GM21360 (cell line): ENCODE data around the gene TOLLIP.
"Not testable (repeated sequence)": the region's sequence is repeated elsewhere in the genome, so short reads cannot be mapped to it uniquely, and the experiment has no call there.

Experiments used
- ATAC-seq: cut with Tn5 transposase; IDR thresholded peaks from one replicate; pipeline ENCODE4 v1.9.1; 2021; ENCODE audit warnings: mild to moderate bottlenecking, moderate library complexity; ENCODE audit not compliant: unreplicated experiment

The TOLLIP gene

GRCh38 chr11:1344056-1344635, 34.7 kb upstream of the TOLLIP start:
- no peak for ATAC-seq

- ATAC-seq = no peak
Observed at GRCh38 chr11:1343391-1344055, 34.1 kb upstream of the TOLLIP start.

DNA sequence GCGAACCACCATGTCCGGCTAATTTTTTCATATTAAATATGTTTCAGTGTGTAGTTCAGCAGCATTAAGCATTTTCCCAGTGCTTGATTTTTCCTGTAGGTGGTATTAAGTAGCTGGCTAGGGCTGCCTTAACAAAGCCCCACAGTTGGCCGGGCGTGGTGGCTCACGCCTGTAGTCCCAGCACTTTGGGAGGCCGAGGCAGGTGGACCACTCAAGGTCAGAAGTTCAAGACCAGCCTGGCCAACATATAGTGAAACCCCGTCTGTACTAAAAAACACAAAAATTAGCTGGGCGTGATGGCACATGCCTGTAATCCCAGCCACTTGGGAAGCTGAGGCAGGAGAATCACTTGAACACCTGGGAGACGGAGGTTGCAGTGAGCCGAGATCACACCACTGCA, 33.5 kb upstream of the TOLLIP start:
- no peak for ATAC-seq

DNA sequence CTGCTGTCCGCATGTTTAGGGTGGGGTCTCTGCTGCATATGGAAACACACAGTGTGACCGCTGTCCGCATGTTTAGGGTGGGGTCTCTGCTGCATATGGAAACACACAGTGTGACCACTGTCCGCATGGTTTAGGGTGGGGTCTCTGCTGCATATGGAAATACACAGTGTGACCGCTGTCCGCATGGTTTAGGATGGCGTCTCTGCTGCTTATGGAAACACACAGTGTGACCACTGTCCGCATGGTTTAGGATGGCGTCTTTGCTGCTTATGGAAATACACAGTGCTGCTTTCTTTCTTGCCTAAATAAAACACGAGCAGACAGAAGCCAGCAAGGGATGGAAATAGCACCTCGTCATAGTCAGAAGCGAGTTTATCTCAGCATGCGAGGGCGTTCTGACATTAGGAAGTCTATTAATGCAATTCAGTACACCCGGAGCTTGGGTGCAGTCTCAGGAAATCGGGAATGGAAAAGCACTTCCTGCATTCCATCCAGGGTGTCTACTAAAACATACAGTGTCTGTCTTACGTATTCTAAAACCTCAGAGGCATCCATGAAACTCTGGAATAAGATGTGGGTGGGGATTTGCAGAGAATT, 32.6 kb upstream of the TOLLIP start:
- ATAC-seq = no peak

DNA sequence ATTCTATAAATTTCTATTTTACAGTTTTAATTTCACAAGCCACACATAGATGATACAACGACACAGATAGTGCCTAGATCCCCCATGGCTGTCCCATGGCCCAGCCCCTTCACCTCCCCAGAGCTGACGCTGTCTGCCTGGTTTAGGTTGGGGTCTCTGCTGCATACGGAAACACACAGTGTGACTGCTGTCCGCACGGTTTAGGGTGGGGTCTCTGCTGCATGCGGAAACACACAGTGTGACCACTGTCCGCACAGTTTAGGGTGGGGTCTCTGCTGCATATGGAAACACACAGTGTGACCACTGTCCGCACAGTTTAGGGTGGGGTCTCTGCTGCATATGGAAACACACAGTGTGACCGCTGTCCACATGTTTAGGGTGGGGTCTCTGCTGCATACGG, 31.8 kb upstream of the TOLLIP start:
- not testable (repeated sequence) for ATAC-seq

- ATAC-seq = no peak
Observed at GRCh38 chr11:1340111-1340510, 30.7 kb upstream of the TOLLIP start.

GRCh38 chr11:1339066-1339675, 29.7 kb upstream of the TOLLIP start:
- no peak for ATAC-seq

DNA sequence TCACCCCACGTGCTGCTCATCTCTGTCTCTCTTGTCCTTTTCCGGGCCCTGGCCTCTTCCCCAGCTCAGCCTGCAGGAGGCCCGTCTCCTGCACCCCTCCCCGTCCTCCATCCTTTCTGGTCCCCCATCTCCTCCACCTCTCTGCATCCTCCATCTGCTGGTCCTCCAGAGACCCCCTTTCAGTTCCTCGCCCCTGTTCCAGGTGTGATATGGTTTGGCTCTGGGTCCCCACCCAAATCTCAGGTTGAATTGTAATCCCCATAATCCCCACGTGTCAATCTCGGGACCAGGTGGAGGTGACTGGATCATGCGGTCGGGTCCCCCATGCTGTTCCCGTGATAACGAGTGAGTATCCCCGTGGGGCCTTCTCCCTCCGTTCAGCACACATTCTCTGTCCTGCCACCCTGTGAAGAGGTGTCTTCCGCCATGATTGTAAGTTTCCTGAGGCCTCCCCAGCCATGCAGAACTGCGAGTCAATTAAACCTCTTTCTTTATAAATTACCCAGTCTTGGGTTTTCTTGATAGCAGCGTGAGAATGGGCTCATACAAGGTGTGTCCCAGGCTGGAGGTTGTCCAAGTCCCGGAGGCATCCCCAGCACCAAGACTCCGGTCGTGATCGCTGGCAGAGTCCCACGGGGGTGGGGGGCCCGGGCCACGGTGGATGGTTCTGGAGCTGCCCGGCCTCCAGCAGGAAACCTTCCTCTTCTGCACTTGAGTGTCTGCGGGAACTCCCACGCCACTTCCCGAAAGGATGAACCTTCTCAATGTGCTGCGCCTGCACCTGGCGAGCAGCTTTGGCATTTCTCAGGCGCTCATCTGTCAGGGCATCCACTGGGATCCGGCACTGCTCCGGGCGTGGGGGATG, 29.0 kb upstream of the TOLLIP start:
- no peak for ATAC-seq

DNA sequence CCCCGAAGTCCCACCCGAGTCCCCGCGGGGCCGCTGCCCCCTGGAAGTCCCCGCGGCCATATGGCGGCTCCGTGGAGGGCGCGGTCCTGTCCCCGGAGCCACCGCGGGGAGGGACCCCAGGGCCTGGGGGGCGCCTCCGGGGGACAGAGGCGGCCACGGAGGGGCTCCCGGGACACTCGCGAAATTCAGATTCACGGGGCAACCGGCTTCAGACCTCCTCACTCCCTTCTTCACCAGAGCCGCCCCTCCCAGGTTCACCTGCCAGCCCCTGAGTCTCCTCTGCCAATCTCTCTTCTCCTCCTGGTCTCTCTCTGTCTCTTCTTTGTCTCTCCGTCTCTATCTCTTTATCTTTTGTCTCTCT, 28.2 kb upstream of the TOLLIP start:
- no peak for ATAC-seq

- no peak for ATAC-seq
Observed at GRCh38 chr11:1336836-1337646, 27.6 kb upstream of the TOLLIP start.

- ATAC-seq = no peak
Observed at GRCh38 chr11:1335811-1336761, 26.7 kb upstream of the TOLLIP start.

DNA sequence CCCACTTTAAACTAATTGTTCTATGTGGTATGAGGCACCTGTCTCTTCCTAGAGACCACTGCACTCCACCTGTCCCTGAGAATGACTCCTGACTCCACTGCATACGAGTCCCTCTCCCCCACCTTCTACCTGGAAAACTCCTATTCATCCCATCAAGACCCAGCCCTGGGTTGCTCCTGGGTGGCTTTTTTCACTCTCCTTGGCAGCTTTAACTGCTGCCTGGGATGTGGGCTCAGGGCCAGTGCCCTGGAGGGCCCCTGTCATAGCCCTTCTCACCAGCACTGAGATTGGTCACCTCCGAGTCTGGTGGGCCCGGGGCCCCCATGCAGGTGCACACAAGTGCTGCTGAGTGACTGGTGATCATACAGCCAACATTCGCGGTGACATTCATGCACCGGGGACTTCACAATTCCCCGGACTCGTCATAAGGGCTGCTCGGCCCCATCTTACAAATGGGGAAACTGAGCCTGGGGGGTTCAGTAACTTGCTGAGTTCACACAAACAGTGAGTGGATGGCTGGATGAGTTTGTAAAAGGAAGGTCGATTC, 25.9 kb upstream of the TOLLIP start:
- no peak for ATAC-seq

GRCh38 chr11:1333860-1334259, 24.4 kb upstream of the TOLLIP start:
- ATAC-seq = no peak

GRCh38 chr11:1333091-1333772, 23.8 kb upstream of the TOLLIP start:
- no peak for ATAC-seq

DNA sequence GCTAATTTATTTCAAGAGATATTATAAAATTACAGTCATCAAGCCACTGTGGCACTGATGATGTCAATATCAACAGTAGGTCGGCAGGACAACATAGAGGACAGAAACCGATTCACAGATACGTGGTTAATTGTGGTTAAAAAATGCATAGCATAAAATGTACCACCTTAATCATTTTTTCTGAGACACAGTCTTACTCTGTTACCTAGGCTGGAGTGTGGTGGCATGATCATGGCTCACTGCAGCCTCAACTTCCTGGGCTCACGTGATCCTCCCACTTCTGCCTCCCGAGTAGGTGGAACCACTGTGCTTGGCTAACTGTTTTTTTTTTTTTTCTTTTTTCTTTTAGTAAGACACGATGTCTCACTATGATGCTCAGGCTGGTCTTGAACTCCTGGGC, 21.0 kb upstream of the TOLLIP start:
- ATAC-seq = no peak

DNA sequence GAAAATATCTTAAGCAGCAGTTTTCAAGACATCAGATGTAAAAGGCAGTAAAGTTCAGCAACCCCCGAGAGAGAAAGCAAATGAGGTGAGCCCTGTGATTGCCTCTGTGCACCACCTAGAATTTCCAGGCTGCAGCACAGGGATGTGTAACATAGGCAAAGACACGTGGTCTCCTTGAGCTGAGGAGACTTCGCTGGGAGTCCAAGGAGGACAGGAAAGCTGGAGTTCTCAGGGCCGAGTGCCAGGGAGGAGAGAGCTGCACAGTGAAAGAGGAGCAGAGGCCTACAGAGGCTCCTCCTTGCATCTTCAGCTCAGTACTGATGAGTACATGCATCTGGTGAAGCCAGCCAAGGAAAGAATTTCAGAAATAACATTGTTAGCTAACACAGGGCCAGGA, 17.6 kb upstream of the TOLLIP start:
- no peak for ATAC-seq

- ATAC-seq = no peak
Observed at GRCh38 chr11:1326435-1327063, 17.1 kb upstream of the TOLLIP start.

DNA sequence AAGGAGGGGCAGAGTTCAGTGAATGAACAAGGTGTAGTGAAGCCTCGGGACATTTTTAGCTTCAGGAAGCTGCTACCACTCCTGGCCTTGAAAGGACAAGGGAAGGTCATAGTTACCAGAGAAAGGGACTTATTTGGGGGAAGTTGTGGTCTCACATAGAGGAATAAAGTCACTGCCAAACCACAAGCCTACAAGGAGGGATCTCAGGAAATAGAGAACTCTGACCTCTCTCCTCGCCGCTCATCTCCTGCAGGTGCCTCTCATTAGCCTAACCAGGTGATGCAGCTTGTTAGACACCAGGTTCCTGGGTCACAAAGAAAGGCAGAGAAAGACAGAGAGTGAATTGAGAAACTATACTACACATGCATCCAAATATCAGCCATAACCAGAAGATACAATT, 14.3 kb upstream of the TOLLIP start:
- no peak for ATAC-seq
